PC-3 (cell line): Measurements from ENCODE around the gene GPC5. TPM values are rescaled to one million over a fixed set of nuclear protein-coding genes. Genes with fewer than 3 reads are reported as not detected.

Experiments used
- ATAC-seq: fragments of 200-7000 bp; cut with Tn5 transposase; 2 replicates; pipeline ENCODE4 v1.9.1; 2020; ENCODE audit warnings: mild to moderate bottlenecking, moderate library complexity
- BruUV-seq: library from RNA; stranded (reverse); fragments of 400-500 nt; replicated peaks from 2 replicates; lab custom pipeline; 2021; lab: Mats Ljungman, UMichigan
- CTCF ChIA-PET: fragments of 300-600 bp; sonication (Branson Sonifier 250); formaldehyde crosslinking; loops from one replicate; lab custom pipeline; 2022; ENCODE audit warnings: antibody characterized with exemption; lab: Charles Lee
- POLR2A ChIA-PET: fragments of 300-600 bp; sonication (Branson Sonifier 250); formaldehyde crosslinking; loops from one replicate; lab custom pipeline; 2022; ENCODE audit warnings: antibody characterized with exemption; ENCODE audit not compliant: unreplicated experiment; lab: Charles Lee
- DNase-seq: peaks from one replicate; pipeline ENCODE4 v3.0.0-alpha.2; 2015
- H2AFZ ChIP-seq: fragments of 300-600 bp; sonication (generic); 2 replicates; pipeline ENCODE4 v1.6.0; 2016; ENCODE audit warnings: antibody characterized with exemption, low read length
- H3F3A ChIP-seq: fragments of 300-600 bp; sonication (generic); one replicate; pipeline ENCODE4 v1.6.0; 2017; ENCODE audit warnings: antibody characterized with exemption, low read length, control low read depth, mild to moderate bottlenecking; ENCODE audit not compliant: unreplicated experiment
- H3K27ac ChIP-seq: fragments of 300-600 bp; sonication (generic); 2 replicates; pipeline ENCODE4 v1.5.1; 2016; ENCODE audit warnings: mild to moderate bottlenecking, low read length
- H3K27me3 ChIP-seq: fragments of 300-600 bp; sonication (generic); 2 replicates; pipeline ENCODE4 v1.6.1; 2016; ENCODE audit warnings: low read length, mixed read lengths
- H3K36me3 ChIP-seq: fragments of 300-600 bp; sonication (generic); 2 replicates; pipeline ENCODE4 v1.6.1; 2016; ENCODE audit warnings: low read depth, mixed run types, low read length, mixed read lengths
- H3K4me1 ChIP-seq: fragments of 300-600 bp; sonication (generic); 2 replicates; pipeline ENCODE4 v1.5.1; 2016; ENCODE audit warnings: low read length; ENCODE audit not compliant: insufficient read depth
- H3K4me2 ChIP-seq: fragments of 300-600 bp; sonication (generic); 2 replicates; pipeline ENCODE4 v1.6.0; 2016; ENCODE audit warnings: low read length
- H3K4me3 ChIP-seq: fragments of 300-600 bp; sonication (generic); 2 replicates; pipeline ENCODE4 v1.5.1; 2016; ENCODE audit warnings: mild to moderate bottlenecking, low read length, mixed read lengths
- H3K79me2 ChIP-seq: fragments of 300-600 bp; sonication (generic); 2 replicates; pipeline ENCODE4 v1.6.1; 2017; ENCODE audit warnings: low read length, mixed read lengths
- H3K9ac ChIP-seq: fragments of 300-600 bp; sonication (generic); 2 replicates; pipeline ENCODE4 v1.6.0; 2016; ENCODE audit warnings: mild to moderate bottlenecking, low read length
- H3K9me2 ChIP-seq: fragments of 300-600 bp; sonication (generic); replicated peaks from 2 replicates; pipeline ENCODE4 v1.6.1; 2016; ENCODE audit warnings: mixed run types, low read length, mixed read lengths
- H3K9me3 ChIP-seq: fragments of 300-600 bp; sonication (generic); 2 replicates; pipeline ENCODE4 v1.6.1; 2016; ENCODE audit warnings: low read length, mixed read lengths
- H4K20me1 ChIP-seq: fragments of 300-600 bp; sonication (generic); 2 replicates; pipeline ENCODE4 v1.6.1; 2016; ENCODE audit warnings: low read length, mixed read lengths
- EZH2 ChIP-seq: fragments of 300-600 bp; sonication (generic); IDR thresholded peaks from one replicate; pipeline ENCODE4 v1.6.1; 2017; ENCODE audit warnings: antibody characterized with exemption, mild to moderate bottlenecking, low read length; ENCODE audit not compliant: unreplicated experiment
- EZH2phosphoT487 ChIP-seq: fragments of 300-600 bp; sonication (generic); IDR thresholded peaks from 2 replicates; pipeline ENCODE4 v1.6.1; 2018; ENCODE audit warnings: mild to moderate bottlenecking, antibody characterized with exemption, low read length, borderline replicate concordance
- intact Hi-C: fragments of 100-400 bp; cut with micrococcal nuclease; formaldehyde crosslinking; loops from 2 replicates; pipeline ENCODE4 v1.9.0; 2023
- total RNA-seq: library from RNA; depleted of rRNA; stranded (reverse); fragments of >200 nt; gene quantifications from 2 replicates; pipeline ENCODE4 v1.2.3, GENCODE V29; 2014
- TF ChIP-seq, protein P1 (sequence below): fragments of 300-600 bp; sonication (generic); conservative IDR thresholded peaks from 2 replicates; pipeline ENCODE4 v1.5.1; 2017; ENCODE audit warnings: antibody characterized with exemption, low read depth, mild to moderate bottlenecking, low read length

The GPC5 gene
- total RNA-seq, 1 experiment from 2014 or later: not detected

DNA sequence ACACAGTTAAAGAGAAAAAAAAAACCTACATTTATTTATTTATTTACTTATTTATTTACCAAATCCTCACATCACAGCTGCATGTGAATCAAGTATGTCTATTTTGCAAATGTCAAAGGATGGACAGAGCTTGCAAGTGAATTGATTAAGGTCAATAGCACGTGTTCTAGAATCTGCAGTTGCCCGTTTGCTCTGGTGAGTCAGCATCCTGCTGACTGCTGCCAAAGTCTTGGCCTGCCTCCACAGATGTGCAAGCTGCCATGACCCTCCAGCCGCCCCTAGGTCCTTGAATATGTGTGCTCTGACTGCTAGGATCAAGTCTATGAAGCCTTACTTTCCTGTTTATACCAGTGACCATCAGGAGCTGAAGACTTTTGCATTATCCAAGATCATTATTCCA lies 320.6 kb downstream of the GPC5 start:
- ChIA-PET POLR2A (no interaction called here), CTCF (no interaction called here)
- Histone ChIP-seq H3F3A (no peaks in the 10 kb centered on the region), H3K79me2 (no peaks in the 10 kb centered on the region), H3K9ac (no peak overlapping the region), H2AFZ (no peak overlapping the region), H3K27ac (no peak overlapping the region), H3K9me2 (no peaks in the 10 kb centered on the region), H3K4me2 (no peak overlapping the region), H3K4me1 (no peaks in the 10 kb centered on the region), H3K27me3 (no peaks in the 10 kb centered on the region), H3K36me3 (no peaks in the 10 kb centered on the region), H3K9me3 (no peaks in the 10 kb centered on the region), H3K4me3 (no peak overlapping the region), H4K20me1 (no peaks in the 10 kb centered on the region)
- intact Hi-C loops: no loop called here
- BruUV-seq: no TSS peak
- TF ChIP-seq EZH2 (no peak), EZH2phosphoT487 (no peak)
- TF ChIP-seq, protein P1, sequence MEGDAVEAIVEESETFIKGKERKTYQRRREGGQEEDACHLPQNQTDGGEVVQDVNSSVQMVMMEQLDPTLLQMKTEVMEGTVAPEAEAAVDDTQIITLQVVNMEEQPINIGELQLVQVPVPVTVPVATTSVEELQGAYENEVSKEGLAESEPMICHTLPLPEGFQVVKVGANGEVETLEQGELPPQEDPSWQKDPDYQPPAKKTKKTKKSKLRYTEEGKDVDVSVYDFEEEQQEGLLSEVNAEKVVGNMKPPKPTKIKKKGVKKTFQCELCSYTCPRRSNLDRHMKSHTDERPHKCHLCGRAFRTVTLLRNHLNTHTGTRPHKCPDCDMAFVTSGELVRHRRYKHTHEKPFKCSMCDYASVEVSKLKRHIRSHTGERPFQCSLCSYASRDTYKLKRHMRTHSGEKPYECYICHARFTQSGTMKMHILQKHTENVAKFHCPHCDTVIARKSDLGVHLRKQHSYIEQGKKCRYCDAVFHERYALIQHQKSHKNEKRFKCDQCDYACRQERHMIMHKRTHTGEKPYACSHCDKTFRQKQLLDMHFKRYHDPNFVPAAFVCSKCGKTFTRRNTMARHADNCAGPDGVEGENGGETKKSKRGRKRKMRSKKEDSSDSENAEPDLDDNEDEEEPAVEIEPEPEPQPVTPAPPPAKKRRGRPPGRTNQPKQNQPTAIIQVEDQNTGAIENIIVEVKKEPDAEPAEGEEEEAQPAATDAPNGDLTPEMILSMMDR: no peak
- DNase-seq: peak; percentile 7
- no peak; the same call in 1 of the 2 replicates for ATAC-seq

DNA sequence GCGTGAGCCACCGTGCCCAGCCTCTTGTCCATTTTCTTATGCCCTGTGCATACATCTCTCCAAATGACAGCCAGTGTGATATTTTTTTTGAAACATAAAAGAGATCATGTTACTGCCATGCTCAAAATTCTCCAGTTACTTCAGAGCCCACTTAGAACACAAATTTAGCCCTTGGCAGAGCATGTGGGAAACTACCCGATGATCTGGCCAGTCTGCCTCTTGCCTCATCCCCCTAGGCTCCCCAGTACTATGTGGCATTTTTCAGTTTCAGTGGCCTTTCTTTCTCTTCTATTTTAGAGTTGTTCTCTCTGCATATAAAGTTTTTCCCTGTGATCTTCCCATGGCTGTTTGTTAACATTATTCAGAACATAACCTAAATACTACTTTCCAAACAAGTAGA lies 323.0 kb downstream of the GPC5 start:
- Histone ChIP-seq H3K9me3 (no peaks in the 10 kb centered on the region), H3K9me2 (no peaks in the 10 kb centered on the region), H3K27me3 (no peaks in the 10 kb centered on the region), H3K27ac (no peak overlapping the region), H3K4me1 (no peaks in the 10 kb centered on the region), H3F3A (no peaks in the 10 kb centered on the region), H3K36me3 (no peaks in the 10 kb centered on the region), H3K4me2 (no peak overlapping the region), H2AFZ (no peak overlapping the region), H4K20me1 (no peaks in the 10 kb centered on the region), H3K4me3 (no peak overlapping the region), H3K9ac (no peak overlapping the region), H3K79me2 (no peaks in the 10 kb centered on the region)
- no peak for TF ChIP-seq EZH2
- TF ChIP-seq, protein P1: no peak
- no peak for TF ChIP-seq EZH2phosphoT487
- ATAC-seq (no peak), DNase-seq (no peak)
- intact Hi-C loops: loop anchor here (5.0 kb wide), 1 partner anchor 229 kb away; no protein-coding TSS in a partner anchor
- POLR2A ChIA-PET: no interaction called here
- BruUV-seq: no TSS peak
- CTCF ChIA-PET: no interaction called here

DNA sequence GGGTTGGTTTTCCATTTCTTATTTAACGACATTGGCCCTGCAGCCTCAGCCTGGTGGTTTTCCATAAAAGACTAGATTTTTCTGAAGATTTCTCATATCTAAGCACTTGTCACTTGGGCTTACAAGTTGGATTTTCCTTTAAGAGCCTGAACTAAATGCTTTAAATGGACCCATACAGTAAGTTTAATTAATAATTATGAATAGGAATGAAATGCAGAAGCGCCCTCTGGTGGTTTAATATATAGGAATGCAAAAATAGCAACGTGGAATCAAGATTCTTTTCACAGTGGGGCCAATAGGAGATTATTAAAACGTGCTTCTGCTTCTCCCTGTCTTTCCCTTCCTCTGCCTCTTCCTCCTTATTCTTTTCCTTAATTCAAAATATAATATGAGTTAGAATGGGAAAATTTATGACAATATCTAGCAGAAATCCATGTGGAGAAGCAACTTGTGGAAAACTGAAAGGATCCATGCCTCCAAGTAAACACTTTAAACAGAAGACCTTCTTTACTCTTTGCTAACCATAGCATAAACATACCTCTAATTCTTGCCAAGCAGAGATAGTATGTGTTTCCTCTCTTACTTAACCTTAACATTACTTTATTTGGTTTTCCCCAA lies 324.0 kb downstream of the GPC5 start:
- BruUV-seq: no TSS peak

More for the DNA sequence above, 324.0 kb downstream of the GPC5 start:
- Histone ChIP-seq H3K27me3 (no peaks in the 10 kb centered on the region), H3K9me3 (no peaks in the 10 kb centered on the region), H3K4me3 (no peak overlapping the region), H2AFZ (no peak overlapping the region), H3K36me3 (no peaks in the 10 kb centered on the region), H3K27ac (no peak overlapping the region), H3K4me2 (no peak overlapping the region), H3K4me1 (no peaks in the 10 kb centered on the region), H4K20me1 (no peaks in the 10 kb centered on the region), H3K9me2 (no peaks in the 10 kb centered on the region), H3F3A (no peaks in the 10 kb centered on the region), H3K79me2 (no peaks in the 10 kb centered on the region), H3K9ac (no peak overlapping the region)
- ChIA-PET CTCF (no interaction called here), POLR2A (no interaction called here)
- no peak for TF ChIP-seq EZH2
- TF ChIP-seq, protein P1: peak; percentile 63
- intact Hi-C loops: loop anchor here (1.0 to 5.0 kb wide), 2 partner anchors 230 to 341 kb away; no protein-coding TSS in a partner anchor
- ATAC-seq (no peak; the same call in 1 of the 2 replicates), DNase-seq (peak; percentile 41)
